Retinal pigment epithelial cell (primary cell): Measurements from ENCODE around the gene FAM50A.
A peak's percentile ranks its signal among the peaks of the same experiment; 100 is the strongest.

Experiments
- DNase-seq: peaks from one replicate; pipeline ENCODE4 v3.0.0-alpha.2; 2010; ENCODE audit warnings: low read depth
- H3K4me3 ChIP-seq: 2 replicates; pipeline ENCODE4 v1.5.1; 2011; ENCODE audit warnings: mild to moderate bottlenecking, low read length, control low read depth, moderate library complexity
- TF ChIP-seq, protein P1 (sequence below): conservative IDR thresholded peaks from 2 replicates; pipeline ENCODE4 v1.5.1; 2011; ENCODE audit warnings: low read depth, low read length, control low read depth, inconsistent platforms

FAM50A gene

DNA sequence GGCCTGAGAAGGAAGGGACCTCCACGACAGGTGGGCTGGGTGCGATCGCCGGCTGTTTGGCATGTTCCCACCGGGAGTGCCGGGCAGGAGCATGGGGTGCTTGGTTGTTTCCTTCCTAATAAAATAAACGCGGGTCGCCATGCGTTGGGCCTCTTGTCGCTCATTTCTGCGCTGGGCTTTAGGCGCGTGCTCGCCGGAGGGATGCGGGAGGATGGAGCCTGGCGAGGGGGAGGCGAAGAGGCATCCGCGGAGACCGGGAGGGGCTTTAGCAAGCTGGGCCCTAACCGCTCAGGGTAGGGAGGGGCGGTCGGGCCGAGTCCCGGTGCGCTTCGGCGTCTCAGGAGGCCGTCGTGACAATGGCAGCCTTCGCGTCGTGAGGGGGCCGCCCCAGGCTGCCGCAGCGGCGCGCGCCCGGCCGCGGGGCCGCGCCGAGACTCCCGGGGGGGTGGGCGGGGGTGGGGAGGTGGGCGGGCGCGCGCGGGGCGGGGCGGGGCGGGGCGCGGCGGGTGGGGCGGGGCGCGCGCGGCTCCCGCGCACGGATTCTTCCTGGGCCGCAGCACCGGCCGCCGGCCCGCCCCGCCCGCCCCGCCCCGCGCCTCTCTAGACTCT lies 7.5 kb upstream of the FAM50A start:
- TF ChIP-seq, protein P1, sequence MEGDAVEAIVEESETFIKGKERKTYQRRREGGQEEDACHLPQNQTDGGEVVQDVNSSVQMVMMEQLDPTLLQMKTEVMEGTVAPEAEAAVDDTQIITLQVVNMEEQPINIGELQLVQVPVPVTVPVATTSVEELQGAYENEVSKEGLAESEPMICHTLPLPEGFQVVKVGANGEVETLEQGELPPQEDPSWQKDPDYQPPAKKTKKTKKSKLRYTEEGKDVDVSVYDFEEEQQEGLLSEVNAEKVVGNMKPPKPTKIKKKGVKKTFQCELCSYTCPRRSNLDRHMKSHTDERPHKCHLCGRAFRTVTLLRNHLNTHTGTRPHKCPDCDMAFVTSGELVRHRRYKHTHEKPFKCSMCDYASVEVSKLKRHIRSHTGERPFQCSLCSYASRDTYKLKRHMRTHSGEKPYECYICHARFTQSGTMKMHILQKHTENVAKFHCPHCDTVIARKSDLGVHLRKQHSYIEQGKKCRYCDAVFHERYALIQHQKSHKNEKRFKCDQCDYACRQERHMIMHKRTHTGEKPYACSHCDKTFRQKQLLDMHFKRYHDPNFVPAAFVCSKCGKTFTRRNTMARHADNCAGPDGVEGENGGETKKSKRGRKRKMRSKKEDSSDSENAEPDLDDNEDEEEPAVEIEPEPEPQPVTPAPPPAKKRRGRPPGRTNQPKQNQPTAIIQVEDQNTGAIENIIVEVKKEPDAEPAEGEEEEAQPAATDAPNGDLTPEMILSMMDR: no peak
- peak overlapping the region; percentile 24 for H3K4me3 ChIP-seq
- no peak for DNase-seq

DNA sequence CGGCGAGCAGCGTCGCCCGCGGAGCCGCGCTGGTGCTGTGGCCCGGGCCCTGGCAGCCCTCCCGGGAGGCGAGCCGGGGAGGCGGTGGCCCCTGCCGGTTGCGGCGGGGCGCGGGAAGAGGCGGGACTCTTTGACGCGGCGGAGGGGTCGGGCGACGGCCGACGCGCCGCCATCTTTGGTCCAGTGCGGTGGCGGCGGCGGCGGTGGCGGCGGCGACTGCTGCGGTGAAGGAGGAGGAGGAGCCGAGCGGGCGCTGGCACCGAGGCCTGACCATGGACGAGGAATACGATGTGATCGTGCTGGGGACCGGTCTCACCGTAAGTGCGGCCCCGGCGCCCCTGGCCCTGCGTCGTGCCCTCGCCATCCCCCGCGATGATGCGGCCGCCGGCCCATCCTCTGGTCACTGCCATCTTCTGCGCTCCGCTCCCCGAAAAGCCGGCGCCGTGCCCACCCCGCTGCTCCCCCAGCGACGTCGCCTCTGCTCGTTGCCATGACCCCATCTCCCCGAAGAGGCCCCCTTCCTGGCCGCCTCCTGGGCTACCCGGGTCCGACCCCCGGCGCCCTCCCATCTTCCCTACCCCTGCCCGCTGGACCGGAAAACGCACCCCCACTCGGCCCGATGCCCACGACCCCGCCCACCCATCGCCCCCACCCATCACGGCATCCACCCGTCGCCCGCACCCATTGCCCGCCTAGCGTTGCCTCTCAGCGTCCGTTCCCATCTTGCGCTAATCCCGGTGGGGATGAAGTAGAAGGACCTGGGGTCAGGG lies 6.8 kb upstream of the FAM50A start, which contains the start of gene GDI1:
Gene GDI1 (plus strand): TSS at position 172 of the 770 bp plus-strand sequence. CDS start 101 bp downstream, at position 273.
- H3K4me3 ChIP-seq: peak within 1 kb of the TSS; percentile 65
- TF ChIP-seq, protein P1: no peak
- no peak for DNase-seq

DNA sequence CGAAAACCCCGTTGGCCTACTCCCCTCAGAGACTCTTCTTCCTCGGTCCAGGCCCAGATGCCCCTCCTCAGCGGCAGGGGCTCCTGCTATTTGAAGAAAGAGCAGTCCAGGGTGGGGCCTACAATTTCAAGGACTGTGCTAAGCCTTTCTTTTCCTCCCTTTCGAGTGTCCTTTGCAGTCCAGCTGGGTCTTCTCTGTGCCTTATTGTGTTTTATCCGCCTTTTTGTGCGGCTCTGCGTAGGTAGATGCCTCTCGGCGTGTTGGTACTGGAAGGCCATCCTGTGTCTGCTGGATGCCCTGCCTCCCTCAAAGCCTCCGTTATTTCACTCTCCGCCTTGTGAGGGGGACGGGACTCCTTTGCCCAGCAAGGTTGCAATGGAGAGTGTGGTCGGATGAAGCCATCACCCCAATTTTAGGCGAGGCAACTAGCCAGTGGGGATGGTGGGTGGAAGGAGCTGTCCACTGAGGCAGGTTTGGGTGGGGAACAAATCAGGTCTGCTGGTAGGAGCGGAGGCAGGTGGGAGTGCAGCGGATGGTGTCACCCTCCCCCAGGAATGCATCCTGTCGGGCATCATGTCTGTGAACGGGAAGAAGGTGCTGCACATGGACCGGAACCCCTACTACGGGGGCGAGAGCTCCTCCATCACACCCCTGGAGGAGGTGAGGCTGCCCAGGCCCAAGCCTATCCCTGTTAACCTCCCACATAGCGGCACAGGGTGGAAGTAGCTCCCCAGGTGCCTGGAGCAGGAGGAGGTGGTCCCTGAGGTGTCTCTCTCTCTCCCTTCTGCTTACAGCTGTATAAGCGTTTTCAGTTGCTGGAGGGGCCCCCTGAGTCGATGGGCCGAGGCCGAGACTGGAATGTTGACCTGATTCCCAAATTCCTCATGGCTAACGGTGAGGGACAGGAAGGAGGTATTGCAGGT lies 5.7 kb upstream of the FAM50A start:
- peak overlapping the region; percentile 65 for H3K4me3 ChIP-seq
- DNase-seq: no peak
- TF ChIP-seq, protein P1: no peak

DNA sequence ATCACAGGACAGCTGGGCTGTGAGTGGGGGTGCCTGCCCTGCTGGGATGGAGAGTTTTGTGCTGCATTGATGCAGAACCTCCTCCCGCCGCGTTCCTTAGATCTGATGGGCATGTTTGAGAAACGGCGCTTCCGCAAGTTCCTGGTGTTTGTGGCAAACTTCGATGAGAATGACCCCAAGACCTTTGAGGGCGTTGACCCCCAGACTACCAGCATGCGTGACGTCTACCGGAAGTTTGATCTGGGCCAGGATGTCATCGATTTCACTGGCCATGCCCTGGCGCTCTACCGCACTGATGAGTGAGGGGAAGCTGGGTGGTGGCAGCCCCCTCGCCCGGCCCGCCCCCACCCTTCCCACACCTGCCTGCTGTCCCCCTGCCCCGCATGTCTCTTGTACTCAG lies 4.1 kb upstream of the FAM50A start:
- no peak for DNase-seq
- no peak overlapping the region for H3K4me3 ChIP-seq
- TF ChIP-seq, protein P1: no peak

DNA sequence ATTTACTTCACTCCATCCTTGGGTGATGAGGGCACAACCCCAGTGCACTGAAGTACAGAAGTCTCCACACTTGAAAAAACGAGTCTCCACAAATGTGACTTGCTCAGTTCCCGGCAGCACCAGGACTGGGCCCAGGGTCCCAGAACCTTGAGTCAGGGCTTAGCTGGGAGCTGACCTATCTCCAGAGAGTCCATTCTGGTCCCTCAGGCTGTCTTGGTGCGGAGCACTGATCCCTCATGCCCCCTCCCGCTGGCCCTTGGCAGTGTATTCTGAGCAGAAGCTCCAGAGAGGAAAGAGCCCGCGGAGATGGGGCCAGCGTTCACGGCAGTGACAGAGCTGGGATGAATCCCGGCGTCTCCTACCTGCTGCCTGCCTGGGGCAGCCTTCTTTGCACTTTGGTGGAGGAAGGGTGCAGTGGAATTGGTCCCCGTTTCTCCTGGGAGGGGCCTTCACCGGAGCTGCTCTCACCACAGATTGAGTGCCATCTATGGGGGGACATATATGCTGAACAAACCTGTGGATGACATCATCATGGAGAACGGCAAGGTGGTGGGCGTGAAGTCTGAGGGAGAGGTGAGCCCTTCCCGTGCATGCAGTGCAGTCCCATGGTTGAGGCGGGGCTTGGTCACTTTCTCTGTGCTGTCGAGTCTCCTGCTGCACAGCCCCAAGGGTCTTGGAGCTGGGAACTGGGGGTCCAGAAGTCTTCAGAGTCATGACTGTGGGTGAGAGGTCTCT lies 3.2 kb upstream of the FAM50A start:
- no peak for DNase-seq
- no peak overlapping the region for H3K4me3 ChIP-seq
- TF ChIP-seq, protein P1: no peak

DNA sequence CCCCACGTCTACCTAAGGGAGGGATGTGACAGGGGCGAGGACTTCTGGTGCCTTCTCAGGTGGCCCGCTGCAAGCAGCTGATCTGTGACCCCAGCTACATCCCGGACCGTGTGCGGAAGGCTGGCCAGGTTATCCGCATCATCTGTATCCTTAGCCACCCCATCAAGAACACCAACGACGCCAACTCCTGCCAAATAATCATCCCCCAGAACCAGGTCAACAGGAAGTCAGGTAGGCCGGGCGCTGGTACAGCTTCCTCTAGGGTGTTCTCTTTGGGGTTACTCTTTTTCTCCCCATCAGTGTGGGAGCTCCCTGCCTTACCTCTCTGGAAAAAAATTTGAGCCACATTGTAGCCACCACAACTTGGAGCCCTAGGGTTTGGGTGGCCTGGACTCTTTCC lies 2.4 kb upstream of the FAM50A start:
- TF ChIP-seq, protein P1: no peak
- DNase-seq: no peak

More for the DNA sequence above, 2.4 kb upstream of the FAM50A start:
- H3K4me3 ChIP-seq: no peak overlapping the region
